NCI-H510A treated with DMSO at 0.1 percent for 48 hours (cell line): Measurements from ENCODE around the gene CETP.

ENCODE experiments used
- DNase-seq: peaks from one replicate; lab custom pipeline; 2025; lab: John Stamatoyannopoulos, UW

The CETP gene

GRCh38 chr16:56961851-56962281 is at the start of gene CETP:
CETP (plus strand) TSS chr16:56961950; CDS start chr16:56961980, 30 bp downstream.
- no peak for DNase-seq

- no peak for DNase-seq
These were observed 48.7 kb upstream of the CETP start for GRCh38 chr16:56912746-56913708.

GRCh38 chr16:56914896-56915295 is 46.9 kb upstream of the CETP start:
- no peak for DNase-seq

- no peak for DNase-seq
These were observed 46.2 kb upstream of the CETP start for GRCh38 chr16:56915336-56916119.

GRCh38 chr16:56916571-56917403 is 45.0 kb upstream of the CETP start:
- no peak for DNase-seq

GRCh38 chr16:56918467-56919012 is 43.2 kb upstream of the CETP start:
- no peak for DNase-seq

- DNase-seq = no peak
These were observed 42.5 kb upstream of the CETP start for GRCh38 chr16:56919099-56919800.

GRCh38 chr16:56921571-56921970 is 40.2 kb upstream of the CETP start:
- no peak for DNase-seq

GRCh38 chr16:56923481-56924091 is 38.2 kb upstream of the CETP start:
- no peak for DNase-seq

GRCh38 chr16:56927471-56927870 is 34.3 kb upstream of the CETP start:
- DNase-seq = no peak

GRCh38 chr16:56929639-56930038 is 32.1 kb upstream of the CETP start:
- no peak for DNase-seq

- DNase-seq = peak; percentile 70
These were observed 31.1 kb upstream of the CETP start for GRCh38 chr16:56930486-56931270.

- DNase-seq = no peak
These were observed 30.4 kb upstream of the CETP start for GRCh38 chr16:56931271-56931891.

- DNase-seq = peak; percentile 87
These were observed 29.6 kb upstream of the CETP start, which contains the start of gene HERPUD1 for GRCh38 chr16:56931892-56932720. HERPUD1 (plus strand) TSS chr16:56932142; CDS start chr16:56932245, 103 bp downstream.

- DNase-seq = peak; percentile 75
These were observed 28.8 kb upstream of the CETP start for GRCh38 chr16:56932721-56933619.

GRCh38 chr16:56933828-56934598 is 27.7 kb upstream of the CETP start:
- no peak for DNase-seq
